C4-2B (cell line): Measurements from ENCODE around the gene SPDYE4.

Source experiments
- ZFX ChIP-seq: fragments of 450-650 bp; IDR thresholded peaks from 2 replicates; pipeline ENCODE4 v1.6.1; 2017
- TF ChIP-seq, protein P1 (sequence below): fragments of 450-650 bp; conservative IDR thresholded peaks from 2 replicates; pipeline ENCODE4 v1.5.1; 2017; ENCODE audit warnings: mild to moderate bottlenecking

- TF ChIP-seq, protein P1, sequence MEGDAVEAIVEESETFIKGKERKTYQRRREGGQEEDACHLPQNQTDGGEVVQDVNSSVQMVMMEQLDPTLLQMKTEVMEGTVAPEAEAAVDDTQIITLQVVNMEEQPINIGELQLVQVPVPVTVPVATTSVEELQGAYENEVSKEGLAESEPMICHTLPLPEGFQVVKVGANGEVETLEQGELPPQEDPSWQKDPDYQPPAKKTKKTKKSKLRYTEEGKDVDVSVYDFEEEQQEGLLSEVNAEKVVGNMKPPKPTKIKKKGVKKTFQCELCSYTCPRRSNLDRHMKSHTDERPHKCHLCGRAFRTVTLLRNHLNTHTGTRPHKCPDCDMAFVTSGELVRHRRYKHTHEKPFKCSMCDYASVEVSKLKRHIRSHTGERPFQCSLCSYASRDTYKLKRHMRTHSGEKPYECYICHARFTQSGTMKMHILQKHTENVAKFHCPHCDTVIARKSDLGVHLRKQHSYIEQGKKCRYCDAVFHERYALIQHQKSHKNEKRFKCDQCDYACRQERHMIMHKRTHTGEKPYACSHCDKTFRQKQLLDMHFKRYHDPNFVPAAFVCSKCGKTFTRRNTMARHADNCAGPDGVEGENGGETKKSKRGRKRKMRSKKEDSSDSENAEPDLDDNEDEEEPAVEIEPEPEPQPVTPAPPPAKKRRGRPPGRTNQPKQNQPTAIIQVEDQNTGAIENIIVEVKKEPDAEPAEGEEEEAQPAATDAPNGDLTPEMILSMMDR, result no peak
- no peak for TF ChIP-seq ZFX
These were observed 40.3 kb downstream of the SPDYE4 start for GRCh38 chr17:8718001-8718563.
